Fibroblast of mammary gland (primary cell): ENCODE results near the gene SUGCT.

ENCODE experiments used
- DNase-seq: peaks from one replicate; pipeline ENCODE4 v3.0.0-alpha.2; 2010; ENCODE audit warnings: low read depth
- H3K4me3 ChIP-seq: 2 replicates; pipeline ENCODE4 v1.5.1; 2011; ENCODE audit warnings: low read depth, mild to moderate bottlenecking, low read length, moderate library complexity; ENCODE audit not compliant: control insufficient read depth
- CTCF ChIP-seq: conservative IDR thresholded peaks from 2 replicates; pipeline ENCODE4 v1.5.1; 2011; ENCODE audit warnings: low read depth, low read length, inconsistent platforms; ENCODE audit not compliant: control insufficient read depth, insufficient read depth

The SUGCT gene

GRCh38 chr7:40232242-40232893 is 97.6 kb downstream of the SUGCT start:
- peak; percentile 66 for TF ChIP-seq CTCF
- no peak overlapping the region for H3K4me3 ChIP-seq
- DNase-seq = peak; percentile 77

GRCh38 chr7:40234046-40234445 is 99.2 kb downstream of the SUGCT start:
- DNase-seq = no peak
- no peak for TF ChIP-seq CTCF
- H3K4me3 ChIP-seq = no peak overlapping the region

GRCh38 chr7:40234666-40235065 is 99.9 kb downstream of the SUGCT start:
- H3K4me3 ChIP-seq = no peak overlapping the region
- TF ChIP-seq CTCF = no peak
- no peak for DNase-seq

GRCh38 chr7:40237731-40238130 is 102.9 kb downstream of the SUGCT start:
- H3K4me3 ChIP-seq = no peak overlapping the region
- no peak for TF ChIP-seq CTCF
- DNase-seq = no peak

- no peak for DNase-seq
- TF ChIP-seq CTCF = no peak
- no peak overlapping the region for H3K4me3 ChIP-seq
Measured at GRCh38 chr7:40239755-40240303, 105.0 kb downstream of the SUGCT start.

GRCh38 chr7:40243076-40243475 is 108.3 kb downstream of the SUGCT start:
- no peak overlapping the region for H3K4me3 ChIP-seq
- DNase-seq = peak; percentile 7
- no peak for TF ChIP-seq CTCF
